Prostate gland (tissue), 2 donors: Measurements from ENCODE around the gene ZNF160. TPM values are rescaled to one million over a fixed set of nuclear protein-coding genes. Genes with fewer than 3 reads are reported as not detected.

ENCODE experiments used
- DNase-seq: peaks from one replicate; pipeline ENCODE4 v3.0.0-alpha.2; 2019; ENCODE audit warnings: low spot score
- H3K27ac ChIP-seq, 2 donors: fragments of 200-600 bp; sonication (generic); 2 replicates each; pipeline ENCODE4 v1.5.1; 2017 to 2019
- H3K27me3 ChIP-seq: fragments of 200-600 bp; sonication (generic); replicated peaks from 2 replicates; pipeline ENCODE4 v1.5.1; 2019; ENCODE audit not compliant: insufficient read depth
- H3K36me3 ChIP-seq, 2 donors: fragments of 200-600 bp; sonication (generic); 1 replicate in 1 of 2; 2 replicates in 1 of 2; pipeline versions ENCODE4 v1.5.1 to v1.8.1; 2017 to 2019
- H3K4me1 ChIP-seq: fragments of 200-600 bp; sonication (generic); replicated peaks from 2 replicates; pipeline ENCODE4 v1.5.1; 2019
- H3K4me3 ChIP-seq, 2 donors: fragments of 200-600 bp; sonication (generic); 2 replicates each; pipeline ENCODE4 v1.5.1; 2017 to 2019
- H3K9me3 ChIP-seq: fragments of 200-600 bp; sonication (generic); 2 replicates; pipeline ENCODE4 v1.5.1; 2017
- CTCF ChIP-seq, 4 experiments: fragments of 200-600 bp in 2 of 4; fragments of 450-650 bp in 2 of 4; sonication (generic) in 2 of 4; IDR thresholded peaks; 1 replicate in 3 of 4; 2 replicates in 1 of 4; pipeline ENCODE4 v1.5.1; 2016 to 2019; ENCODE audit warnings: antibody characterized with exemption in 4 of 4, mild to moderate bottlenecking in 2 of 4, moderate library complexity in 2 of 4
- POLR2A ChIP-seq: fragments of 450-650 bp; IDR thresholded peaks from one replicate; pipeline ENCODE4 v1.6.1; 2016; ENCODE audit warnings: antibody characterized with exemption, mild to moderate bottlenecking
- POLR2AphosphoS5 ChIP-seq: sonication (generic); formaldehyde crosslinking; IDR thresholded peaks from one replicate; pipeline ENCODE4 v1.6.1; 2017; ENCODE audit warnings: antibody characterized with exemption
- WGBS: methylation state at CpG from one replicate; pipeline ENCODE4 v1.1.5; 2018; 5-methylcytosine and 5-hydroxymethylcytosine counted together
- intact Hi-C: fragments of 100-400 bp; cut with DNase I; formaldehyde crosslinking; loops from one replicate; pipeline ENCODE4 v1.14.2; 2022
- total RNA-seq, 2 donors: library from RNA; depleted of rRNA; stranded (reverse); fragments of >200 nt; gene quantifications; one replicate each; pipeline ENCODE4 v1.1.0, GENCODE V29; 2016

The ZNF160 gene
- total RNA-seq, 2 donors from 2014 or later: 26.0 to 93.4 TPM

GRCh38 chr19:53123400-53123799 lies 20.2 kb upstream of the ZNF160 start:
- Histone ChIP-seq H3K9me3 (no peaks in the 10 kb centered on the region), H3K4me3 (no peak overlapping the region), H3K36me3 (no peaks in the 10 kb centered on the region), H3K27ac (no peak overlapping the region), H3K27me3 (no peaks in the 10 kb centered on the region), H3K4me1 (no peaks in the 10 kb centered on the region)
- no peak for TF ChIP-seq CTCF (IDR thresholded peaks at IDR 0.05)
- no peak for TF ChIP-seq POLR2A
- no peak for TF ChIP-seq POLR2AphosphoS5
- WGBS: 80% methylated on average over 7 of the region's 7 CpGs
- intact Hi-C loops: no loop called here
- no peak for DNase-seq

GRCh38 chr19:53112286-53112685 lies 9.1 kb upstream of the ZNF160 start:
- Histone ChIP-seq H3K4me3 (no peak overlapping the region), H3K36me3 (peaks cover 0 to 15% of the 10 kb centered on the region in 2 donors), H3K27ac (no peak overlapping the region), H3K27me3 (no peaks in the 10 kb centered on the region), H3K4me1 (no peaks in the 10 kb centered on the region), H3K9me3 (no peaks in the 10 kb centered on the region)
- TF ChIP-seq CTCF (IDR thresholded peaks at IDR 0.05): no peak
- no peak for TF ChIP-seq POLR2A
- no peak for DNase-seq
- intact Hi-C loops: no loop called here
- WGBS: 100% methylated on average over 2 of the region's 2 CpGs

- WGBS: 94% methylated on average over 5 of the region's 5 CpGs
- Histone ChIP-seq H3K36me3 (peaks cover 0 to 7% of the 10 kb centered on the region in 2 donors), H3K27me3 (no peaks in the 10 kb centered on the region), H3K9me3 (no peaks in the 10 kb centered on the region), H3K4me1 (no peaks in the 10 kb centered on the region), H3K4me3 (no peak overlapping the region), H3K27ac (no peak overlapping the region)
- no peak for DNase-seq
- no peak for TF ChIP-seq POLR2A
- TF ChIP-seq CTCF (IDR thresholded peaks at IDR 0.05): no peak
- no peak for TF ChIP-seq POLR2AphosphoS5
- intact Hi-C loops: loop anchor here (10.0 kb wide), 1 partner anchor 45 kb away; the partner anchor contains the start of gene ZNF347
Measured at GRCh38 chr19:53109527-53109926, 6.3 kb upstream of the ZNF160 start.

GRCh38 chr19:53102756-53103233 lies 427 bp downstream of the ZNF160 start:
- Histone ChIP-seq H3K27ac (peak overlapping the region; percentile 83 to 85), H3K27me3 (no peaks in the 10 kb centered on the region), H3K4me1 (peaks cover 6% of the 10 kb centered on the region), H3K9me3 (no peaks in the 10 kb centered on the region), H3K4me3 (peak overlapping the region; percentile 73 to 77), H3K36me3 (no peaks in the 10 kb centered on the region)
- no peak for TF ChIP-seq CTCF (IDR thresholded peaks at IDR 0.05)
- TF ChIP-seq POLR2AphosphoS5: no peak
- TF ChIP-seq POLR2A: no peak
- no peak for DNase-seq
- intact Hi-C loops: loop anchor here (10.0 kb wide), 1 partner anchor 52 kb away; the partner anchor contains the start of gene ZNF347
- 0% methylated on average over 33 of the region's 33 CpGs for WGBS

- Histone ChIP-seq H3K27me3 (no peaks in the 10 kb centered on the region), H3K4me1 (peaks cover 6% of the 10 kb centered on the region), H3K4me3 (peak overlapping the region; percentile 73 to 77), H3K27ac (peak overlapping the region; percentile 83 to 85), H3K9me3 (no peaks in the 10 kb centered on the region), H3K36me3 (no peaks in the 10 kb centered on the region)
- no peak for TF ChIP-seq POLR2AphosphoS5
- no peak for TF ChIP-seq CTCF (IDR thresholded peaks at IDR 0.05)
- no peak for TF ChIP-seq POLR2A
- no peak for DNase-seq
- 20% methylated on average over 10 of the region's 10 CpGs for WGBS
- intact Hi-C loops: loop anchor here (10.0 kb wide), 1 partner anchor 53 kb away; the partner anchor contains the start of gene ZNF347
Measured at GRCh38 chr19:53102206-53102755, 941 bp downstream of the ZNF160 start.
